ENCODE results near the gene B3GNT7.

- TF ChIP-seq REST (IDR thresholded peaks at IDR 0.05; ENCODE audit: insufficient read depth in 1 of 2, low read depth in 2 of 2, low read length in 1 of 2), result no peak
- no peak for TF ChIP-seq CTCF (IDR thresholded peaks at IDR 0.05)
- no peak for TF ChIP-seq POLR2AphosphoS5 (IDR thresholded peaks at IDR 0.05; ENCODE audit: low read depth, low read length)
- no peak for TF ChIP-seq SIN3A (IDR thresholded peaks at IDR 0.05; ENCODE audit: borderline replicate concordance, insufficient read depth, low read depth, low read length)
- no peak for TF ChIP-seq TCF7L2 (IDR thresholded peaks at IDR 0.05; ENCODE audit: low read depth, low read length)
These were observed 43.9 kb upstream of the B3GNT7 start for GRCh38 chr2:231351648-231352047.

Data from Panc1 (cell line).